B cell (primary cell): ENCODE results near the gene CACNA2D2. TPM values are rescaled to one million over a fixed set of nuclear protein-coding genes. Genes with fewer than 3 reads are reported as not detected.

ENCODE experiments used
- ATAC-seq: fragments of 200-7000 bp; cut with Tn5 transposase; one replicate; pipeline ENCODE4 v1.10.0; 2021; ENCODE audit warnings: low read depth, mild to moderate bottlenecking, moderate number of reproducible peaks, moderate library complexity
- CTCF ChIA-PET: fragments of 350-600 bp; sonication (Branson Sonifier 250); formaldehyde crosslinking; loops from one replicate; lab custom pipeline; 2021; ENCODE audit warnings: antibody characterized with exemption, inconsistent platforms; lab: Charles Lee
- POLR2A ChIA-PET: fragments of 350-600 bp; sonication (Branson Sonifier 250); formaldehyde crosslinking; loops from one replicate; lab custom pipeline; 2021; ENCODE audit warnings: antibody characterized with exemption; lab: Charles Lee
- DNase-seq: peaks from one replicate; pipeline ENCODE4 v3.0.0; 2013
- H2AFZ ChIP-seq: 2 replicates; pipeline ENCODE4 v1.6.1; 2012; ENCODE audit warnings: mild to moderate bottlenecking, low read depth, low read length; ENCODE audit not compliant: insufficient read depth, poor library complexity, severe bottlenecking
- H3K27ac ChIP-seq, 2 donors: 1 replicate in 1 of 2; 2 replicates in 1 of 2; pipeline ENCODE4 v1.5.1; 2012 to 2013; ENCODE audit warnings: low read length in 2 of 2, mild to moderate bottlenecking in 2 of 2, moderate library complexity in 1 of 2
- H3K27me3 ChIP-seq, 4 experiments: fragments of 200-600 bp in 1 of 4; sonication (generic) in 1 of 4; replicated peaks in 1 of 4; 1 replicate in 2 of 4; 2 replicates in 2 of 4; pipeline versions ENCODE4 v1.6.1 to v1.7.0; 2013 to 2016; ENCODE audit warnings: low read length in 3 of 4, mild to moderate bottlenecking in 2 of 4, mixed read lengths in 1 of 4, moderate library complexity in 1 of 4; ENCODE audit not compliant: insufficient read depth in 4 of 4, control insufficient read depth in 3 of 4; ENCODE audit errors: control extremely low read depth in 1 of 4
- H3K36me3 ChIP-seq, 2 experiments: replicated peaks in 1 of 2; 1 replicate in 1 of 2; 2 replicates in 1 of 2; pipeline versions ENCODE4 v1.6.1 to v1.7.1; 2013; ENCODE audit warnings: low read length in 1 of 2; ENCODE audit not compliant: insufficient read depth in 2 of 2, control insufficient read depth in 1 of 2; ENCODE audit errors: control extremely low read depth in 1 of 2, extremely low read depth in 1 of 2
- H3K4me1 ChIP-seq, 2 donors: fragments of 200-600 bp in 1 of 2; sonication (generic) in 1 of 2; 1 replicate in 1 of 2; 2 replicates in 1 of 2; pipeline versions ENCODE4 v1.5.1 to v1.6.1; 2013 to 2017; ENCODE audit warnings: low read length in 2 of 2; ENCODE audit not compliant: control insufficient read depth in 2 of 2, insufficient read depth in 2 of 2
- H3K4me2 ChIP-seq: replicated peaks from 2 replicates; pipeline ENCODE3; 2012; ENCODE audit warnings: mild to moderate bottlenecking, low read depth, low read length; ENCODE audit not compliant: poor library complexity, severe bottlenecking
- H3K4me3 ChIP-seq, 5 experiments: fragments of 200-600 bp in 1 of 5; sonication (generic) in 1 of 5; 1 replicate in 3 of 5; 2 replicates in 2 of 5; pipeline versions ENCODE4 v1.5.1 to v1.7.0; 2011 to 2016; ENCODE audit warnings: low read length in 4 of 5, mild to moderate bottlenecking in 4 of 5, low read depth in 2 of 5, control low read depth in 1 of 5, moderate library complexity in 1 of 5; ENCODE audit not compliant: insufficient read depth in 1 of 5; ENCODE audit errors: control extremely low read depth in 1 of 5, extremely low read depth in 1 of 5
- H3K79me2 ChIP-seq: fragments of 200-600 bp; sonication (generic); one replicate; pipeline ENCODE4 v1.6.0; 2016; ENCODE audit warnings: low read length; ENCODE audit not compliant: control insufficient read depth, insufficient read depth
- H3K9ac ChIP-seq: fragments of 200-600 bp; sonication (generic); 2 replicates; pipeline ENCODE4 v1.6.1; 2017; ENCODE audit warnings: mild to moderate bottlenecking, low read length, moderate library complexity
- H3K9me3 ChIP-seq, 3 donors: one replicate each; pipeline versions ENCODE4 v1.6.1 to v1.7.1; 2013; ENCODE audit warnings: low read length in 2 of 3; ENCODE audit not compliant: control insufficient read depth in 2 of 3, insufficient read depth in 1 of 3; ENCODE audit errors: control extremely low read depth in 1 of 3
- H4K20me1 ChIP-seq: 2 replicates; pipeline ENCODE4 v1.6.0; 2012; ENCODE audit warnings: mild to moderate bottlenecking, low read length; ENCODE audit not compliant: insufficient read depth, control insufficient read depth, poor library complexity, severe bottlenecking
- H3K27ac Mint-ChIP-seq: one replicate; pipeline ENCODE4 v1.8.0; 2021; ENCODE audit warnings: mixed read lengths
- H3K27me3 Mint-ChIP-seq: one replicate; pipeline ENCODE4 v1.8.0; 2021; ENCODE audit warnings: mixed read lengths
- H3K4me1 Mint-ChIP-seq: one replicate; pipeline ENCODE4 v1.8.0; 2021; ENCODE audit warnings: mixed read lengths
- H3K4me3 Mint-ChIP-seq: one replicate; pipeline ENCODE4 v1.8.0; 2021; ENCODE audit warnings: mixed read lengths
- H3K9me3 Mint-ChIP-seq: one replicate; pipeline ENCODE4 v1.8.0; 2022; ENCODE audit warnings: mixed read lengths; ENCODE audit not compliant: insufficient read depth
- CTCF ChIP-seq: fragments of 200-600 bp; IDR thresholded peaks from one replicate; pipeline ENCODE4 v1.8.0; 2022; ENCODE audit warnings: antibody characterized with exemption, mild to moderate bottlenecking
- EZH2 ChIP-seq: IDR thresholded peaks from 2 replicates; pipeline ENCODE4 v1.6.1; 2012; ENCODE audit warnings: borderline replicate concordance, low read depth, mild to moderate bottlenecking, moderate library complexity, low read length; ENCODE audit not compliant: insufficient read depth, poor library complexity, severe bottlenecking
- WGBS: methylation state at CpG from one replicate; pipeline ENCODE4 v1.1.5; 2013; ENCODE audit warnings: missing lambda C conversion rate; ENCODE audit not compliant: insufficient coverage; 5-methylcytosine and 5-hydroxymethylcytosine counted together
- intact Hi-C: fragments of 100-400 bp; cut with micrococcal nuclease; formaldehyde crosslinking; loops from one replicate; pipeline ENCODE4 v1.10.0; 2022
- polyA plus RNA-seq: library from polyadenylated mRNA; depleted of rRNA; stranded (reverse); fragments of >200 nt; gene quantifications from 2 replicates; pipeline ENCODE4 v1.2.3, GENCODE V29; 2012
- total RNA-seq, 2 donors: library from RNA; stranded (reverse); fragments of 120-200 nt in 1 of 2; gene quantifications; 1 replicate in 1 of 2; 2 replicates in 1 of 2; pipeline versions ENCODE4 v1.2.3 to v1.2.4, GENCODE V29; 2013 to 2022

The CACNA2D2 gene
- total and polyA plus RNA-seq, 2 donors (not counting 1 experiment from before 2014, with no cell fraction given): 0.69 to 1.2 TPM

GRCh38 chr3:50523279-50523811 is 19.9 kb upstream of the CACNA2D2 start:
- no peak overlapping the region for H3K4me3 ChIP-seq
- no peak overlapping the region for H3K4me2 ChIP-seq
- H2AFZ ChIP-seq: no peak overlapping the region
- Mint-ChIP-seq H3K27ac (no peak overlapping the region), H3K4me1 (peaks cover 8% of the 10 kb centered on the region), H3K4me3 (no peak overlapping the region), H3K27me3 (peaks cover 9% of the 10 kb centered on the region), H3K9me3 (no peaks in the 10 kb centered on the region)
- intact Hi-C loops: no loop called here
- H3K27me3 ChIP-seq: peaks cover 0 to 4% (median 0%) of the 10 kb centered on the region in 4 experiments
- WGBS: 90% methylated on average over 7 of the region's 9 CpGs
- no peaks in the 10 kb centered on the region for H4K20me1 ChIP-seq
- no peaks in the 10 kb centered on the region for H3K36me3 ChIP-seq
- ChIA-PET POLR2A (no interaction called here), CTCF (interaction anchor here (0.6 to 3.4 kb wide), 8 partner anchors 9 to 753 kb away, joined by 3 to 24 read pairs (median 3); partner anchors contain the start of gene C3orf18)
- peaks cover 3 to 7% of the 10 kb centered on the region in 2 donors for H3K4me1 ChIP-seq
- H3K27ac ChIP-seq: no peak overlapping the region
- TF ChIP-seq CTCF (no peak), EZH2 (no peak)
- no peaks in the 10 kb centered on the region for H3K79me2 ChIP-seq
- no peak overlapping the region for H3K9ac ChIP-seq
- DNase-seq (no peak), ATAC-seq (no peak)
- H3K9me3 ChIP-seq: no peaks in the 10 kb centered on the region

- no peak for ATAC-seq
- Histone ChIP-seq H3K9me3 (no peaks in the 10 kb centered on the region), H3K27ac (no peak overlapping the region), H3K4me1 (peaks cover 6 to 14% of the 10 kb centered on the region in 2 donors), H4K20me1 (no peaks in the 10 kb centered on the region), H3K9ac (no peak overlapping the region), H3K27me3 (peaks cover 0 to 4% (median 0%) of the 10 kb centered on the region in 4 experiments), H3K4me3 (no peak overlapping the region), H2AFZ (no peak overlapping the region), H3K79me2 (no peaks in the 10 kb centered on the region), H3K36me3 (no peaks in the 10 kb centered on the region), H3K4me2 (no peak overlapping the region)
- 100% methylated on average over 2 of the region's 5 CpGs for WGBS
- POLR2A ChIA-PET: no interaction called here
- TF ChIP-seq CTCF: no peak
- no peak for TF ChIP-seq EZH2
- Mint-ChIP-seq H3K4me3 (no peak overlapping the region), H3K27me3 (peaks cover 5% of the 10 kb centered on the region), H3K9me3 (no peaks in the 10 kb centered on the region), H3K27ac (no peak overlapping the region), H3K4me1 (peaks cover 12% of the 10 kb centered on the region)
- no peak for DNase-seq
- intact Hi-C loops: no loop called here
- CTCF ChIA-PET: interaction anchor here (1.5 to 2.8 kb wide), 2 partner anchors 21 to 92 kb away, joined by 5 to 24 read pairs; no protein-coding TSS in a partner anchor
Observed at GRCh38 chr3:50521572-50521971, 18.1 kb upstream of the CACNA2D2 start.
